Loucy (cell line): ENCODE results near the gene FBXL13.

Source experiments
- CTCF ChIP-seq: fragments of 200-600 bp; sonication (generic); conservative IDR thresholded peaks from 2 replicates; pipeline ENCODE4 v1.5.1; 2014; ENCODE audit warnings: mild to moderate bottlenecking, antibody characterized with exemption, low read length
- EZH2phosphoT487 ChIP-seq: fragments of 200-600 bp; IDR thresholded peaks from 2 replicates; pipeline ENCODE4 v1.6.1; 2018; ENCODE audit warnings: antibody characterized with exemption, mild to moderate bottlenecking, moderate library complexity, borderline replicate concordance

GRCh38 chr7:103075337-103075918 lies 832 bp upstream of the FBXL13 start:
- TF ChIP-seq CTCF (no peak), EZH2phosphoT487 (no peak)
